Measurements from ENCODE around the gene SLC22A13. TPM values are rescaled to one million over a fixed set of nuclear protein-coding genes. Genes with fewer than 3 reads are reported as not detected.

The SLC22A13 gene
- total RNA-seq, 4 donors from 2014 or later, result 0.78 TPM; not detected in 3

DNA sequence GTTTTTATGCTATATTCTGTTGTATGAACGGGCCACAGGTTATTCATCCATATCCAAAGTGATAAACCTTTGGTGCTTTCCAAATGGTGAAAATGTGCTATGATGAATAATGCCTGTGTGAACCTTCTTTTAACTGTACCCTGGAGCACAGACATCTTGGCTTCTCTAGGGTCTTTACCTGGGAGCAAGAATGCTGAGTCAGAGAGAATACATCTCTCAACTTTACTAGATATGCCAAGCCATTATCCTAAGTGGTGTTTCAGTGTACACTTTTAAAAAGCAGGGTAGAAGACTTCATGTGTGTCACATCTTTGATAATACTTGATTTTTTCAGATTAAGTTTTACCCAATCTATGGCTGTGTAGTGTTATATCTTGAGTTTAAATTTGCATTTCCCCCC is 57.4 kb downstream of the SLC22A13 start:
- Histone ChIP-seq H3K4me3 (no peak overlapping the region), H3K9me3 (peaks cover 0 to 20% (median 0%) of the 10 kb centered on the region in 4 donors), H3K27ac (no peak overlapping the region), H3K36me3 (no peaks in the 10 kb centered on the region), H3K4me1 (no peaks in the 10 kb centered on the region), H3K27me3 (no peaks in the 10 kb centered on the region)
- WGBS, 2 donors, result 85 to 95% methylated on average over 1 of the region's 1 CpG
- no peak for TF ChIP-seq CTCF (IDR thresholded peaks at IDR 0.05)
- no peak for TF ChIP-seq EP300 (IDR thresholded peaks at IDR 0.05)
- TF ChIP-seq POLR2A (IDR thresholded peaks at IDR 0.05), result no peak
- no peak for DNase-seq (ENCODE audit: low spot score in 2 of 2)

DNA sequence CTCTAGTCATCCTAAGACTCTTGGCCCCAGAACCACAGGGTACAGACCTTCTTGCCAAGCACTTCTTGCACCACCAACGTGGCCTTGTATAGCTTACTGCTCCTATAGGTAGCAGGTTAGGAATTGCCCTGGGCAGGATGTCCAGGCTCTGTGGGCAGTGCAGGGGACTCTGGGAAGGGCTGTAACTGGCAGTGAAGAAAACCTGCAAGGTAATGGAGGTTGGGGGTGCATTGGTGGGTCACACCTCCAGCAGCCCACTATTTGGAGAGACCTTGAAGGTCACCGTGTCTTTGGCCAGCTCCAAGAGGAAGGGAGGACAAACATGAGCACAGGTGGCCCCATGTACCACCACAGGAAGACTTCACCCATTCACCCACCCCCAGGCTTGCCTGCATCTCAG is 59.6 kb downstream of the SLC22A13 start:
- no peaks in the 10 kb centered on the region for H3K27me3 ChIP-seq

DNA sequence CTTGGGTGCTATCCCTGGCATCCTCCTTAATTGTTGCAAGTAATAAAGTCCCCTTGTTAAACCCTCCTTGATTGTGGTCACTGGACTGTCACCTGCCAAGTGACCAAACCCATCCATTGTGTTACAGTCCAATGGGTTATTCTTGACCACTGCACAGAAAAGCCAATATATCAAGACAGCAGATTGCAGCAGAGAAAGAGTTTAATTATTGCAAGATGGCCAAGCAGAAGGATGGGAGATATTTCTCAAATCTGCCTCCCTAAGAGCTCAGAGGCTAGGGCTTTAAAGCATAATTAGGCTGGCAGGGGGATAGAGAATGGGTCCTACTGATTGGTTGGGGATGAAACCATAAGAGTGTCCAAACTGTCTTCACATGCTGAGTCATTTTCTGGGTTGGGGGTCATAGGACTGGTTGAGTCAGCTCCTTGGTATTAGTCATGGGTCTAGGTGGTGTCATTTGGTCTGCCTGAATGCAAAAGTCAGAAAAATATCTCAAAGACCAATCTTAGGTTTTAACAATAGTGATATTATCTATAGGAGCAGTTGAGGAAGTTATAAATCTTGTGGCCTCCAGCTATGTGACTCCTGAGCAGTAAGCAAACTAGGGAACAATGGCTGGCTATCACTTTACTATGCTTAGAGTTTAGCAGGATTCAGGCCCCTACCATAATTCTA is 61.9 kb downstream of the SLC22A13 start:
- Histone ChIP-seq H3K4me3 (no peak overlapping the region), H3K27me3 (no peaks in the 10 kb centered on the region), H3K4me1 (no peaks in the 10 kb centered on the region), H3K9me3 (peaks cover 0 to 10% (median 0%) of the 10 kb centered on the region in 4 donors), H3K27ac (no peak overlapping the region), H3K36me3 (no peaks in the 10 kb centered on the region)
- DNase-seq (ENCODE audit: low spot score in 2 of 2), result no peak
- no peak for TF ChIP-seq EP300 (IDR thresholded peaks at IDR 0.05)
- no peak for TF ChIP-seq POLR2A (IDR thresholded peaks at IDR 0.05)
- no peak for TF ChIP-seq CTCF (IDR thresholded peaks at IDR 0.05)

More for the DNA sequence above, 59.6 kb downstream of the SLC22A13 start:
- Histone ChIP-seq H3K9me3 (peaks cover 0 to 20% (median 0%) of the 10 kb centered on the region in 4 donors), H3K4me3 (no peak overlapping the region), H3K27ac (no peak overlapping the region), H3K36me3 (no peaks in the 10 kb centered on the region), H3K4me1 (no peaks in the 10 kb centered on the region)
- WGBS, 2 donors, result 58 to 100% methylated on average over 1 to 2 of the region's 2 CpGs
- no peak for TF ChIP-seq POLR2A (IDR thresholded peaks at IDR 0.05)
- no peak for DNase-seq (ENCODE audit: low spot score in 2 of 2)

Small RNAs within 50 kb of the gene (small RNA-seq; reads per million reads assigned to genes)
- gene RNU6-235P, result not detected

Other genes with a start within 250 kb of the SLC22A13 start
- gene PLCD1, start 236.2 kb upstream of the SLC22A13 start, total RNA-seq, result 10 to 100 TPM; 43.8 to 48.6 (median 48.0) TPM
- gene DLEC1, start 226.6 kb upstream of the SLC22A13 start, total RNA-seq, result 10 to 100 TPM in 1 of 4 donors, 1 to 10 TPM in 3; 3.7 to 96.0 (median 7.1) TPM
- 10 to 100 TPM; 63.9 to 83.3 (median 80.5) TPM for gene ACAA1, start 128.7 kb upstream of the SLC22A13 start, total RNA-seq
- 10 to 100 TPM; 29.9 to 36.3 (median 34.3) TPM for gene MYD88, start 127.2 kb upstream of the SLC22A13 start, total RNA-seq
- gene OXSR1, start 100.3 kb upstream of the SLC22A13 start, total RNA-seq, result 10 to 100 TPM; 23.9 to 35.8 (median 29.9) TPM
- 1 to 10 TPM in 1 of 4 donors, not detected in 3; 1.2 TPM for gene SLC22A14, start 16.5 kb downstream of the SLC22A13 start, total RNA-seq
- 1 to 10 TPM; 3.1 to 6.6 (median 4.1) TPM for gene XYLB, start 81.0 kb downstream of the SLC22A13 start, total RNA-seq
- 10 to 100 TPM in 3 of 4 donors, 1 to 10 TPM in 1; 8.7 to 15.3 (median 12.6) TPM for gene ACVR2B, start 188.1 kb downstream of the SLC22A13 start, total RNA-seq
- gene EXOG, start 230.5 kb downstream of the SLC22A13 start, total RNA-seq, result 10 to 100 TPM in 3 of 4 donors, 1 to 10 TPM in 1; 9.9 to 21.9 (median 20.9) TPM